ENCODE data around the gene PRKAR1B.

PRKAR1B gene

DNA sequence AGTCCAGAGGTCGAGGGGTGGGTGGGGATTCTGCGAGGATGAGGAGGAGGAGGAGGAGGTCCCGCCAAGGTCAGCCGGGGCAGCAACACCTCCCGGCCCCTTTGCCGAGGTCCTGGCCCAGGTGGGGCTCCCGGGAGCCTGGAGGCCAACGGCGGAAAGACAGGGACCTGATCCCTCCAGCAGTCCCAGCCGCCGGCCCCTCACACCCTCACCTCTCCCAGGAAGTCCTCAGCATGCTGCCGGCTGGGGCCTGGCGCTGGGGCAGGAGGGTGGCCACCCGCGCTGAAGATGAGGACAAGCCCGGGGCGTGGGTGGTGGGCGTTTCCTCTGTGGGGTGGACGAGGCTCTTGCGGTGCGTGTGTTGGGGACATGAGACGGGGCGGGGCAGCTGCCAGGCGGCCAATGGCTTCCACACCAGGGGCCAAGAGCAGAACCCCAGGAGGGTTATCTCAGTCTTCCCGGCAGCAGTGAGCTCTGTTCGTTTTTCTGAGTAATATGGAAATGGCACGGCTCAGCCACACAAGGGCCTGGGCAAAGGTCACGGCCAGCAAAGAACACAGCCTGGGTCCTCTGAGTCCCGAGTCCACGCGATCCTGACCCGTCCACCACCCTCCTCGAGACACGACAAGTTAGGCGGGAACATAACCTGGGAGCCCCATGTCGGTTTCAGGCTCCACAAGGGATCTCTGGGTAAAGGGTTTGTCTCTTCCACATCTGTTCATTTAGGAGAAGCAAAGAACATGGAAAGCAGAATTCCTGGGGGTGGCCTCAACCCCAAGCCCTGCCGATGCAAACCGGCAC, 124.5 kb downstream of the PRKAR1B start:
- Histone ChIP-seq H3K27ac (no peak overlapping the region), H3K4me3 (ENCODE audit: low read depth in 1 of 2, low read length in 1 of 2) (peak overlapping the region in 1 of 2 experiments; percentile 40), H3K9me3 (no peaks in the 10 kb centered on the region), H3K36me3 (no peaks in the 10 kb centered on the region), H3K4me1 (ENCODE audit: control insufficient read depth in 1 of 2, insufficient read depth in 1 of 2, low read depth in 1 of 2, low read length in 1 of 2) (peaks cover 19 to 48% of the 10 kb centered on the region in 2 experiments), H3K27me3 (peaks cover 23% of the 10 kb centered on the region)
- TF ChIP-seq, protein P1, sequence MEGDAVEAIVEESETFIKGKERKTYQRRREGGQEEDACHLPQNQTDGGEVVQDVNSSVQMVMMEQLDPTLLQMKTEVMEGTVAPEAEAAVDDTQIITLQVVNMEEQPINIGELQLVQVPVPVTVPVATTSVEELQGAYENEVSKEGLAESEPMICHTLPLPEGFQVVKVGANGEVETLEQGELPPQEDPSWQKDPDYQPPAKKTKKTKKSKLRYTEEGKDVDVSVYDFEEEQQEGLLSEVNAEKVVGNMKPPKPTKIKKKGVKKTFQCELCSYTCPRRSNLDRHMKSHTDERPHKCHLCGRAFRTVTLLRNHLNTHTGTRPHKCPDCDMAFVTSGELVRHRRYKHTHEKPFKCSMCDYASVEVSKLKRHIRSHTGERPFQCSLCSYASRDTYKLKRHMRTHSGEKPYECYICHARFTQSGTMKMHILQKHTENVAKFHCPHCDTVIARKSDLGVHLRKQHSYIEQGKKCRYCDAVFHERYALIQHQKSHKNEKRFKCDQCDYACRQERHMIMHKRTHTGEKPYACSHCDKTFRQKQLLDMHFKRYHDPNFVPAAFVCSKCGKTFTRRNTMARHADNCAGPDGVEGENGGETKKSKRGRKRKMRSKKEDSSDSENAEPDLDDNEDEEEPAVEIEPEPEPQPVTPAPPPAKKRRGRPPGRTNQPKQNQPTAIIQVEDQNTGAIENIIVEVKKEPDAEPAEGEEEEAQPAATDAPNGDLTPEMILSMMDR (IDR thresholded peaks at IDR 0.05) = no peak

GRCh38 chr7:601595-602340, 125.3 kb downstream of the PRKAR1B start:
- Histone ChIP-seq H3K4me1 (ENCODE audit: control insufficient read depth in 1 of 2, insufficient read depth in 1 of 2, low read depth in 1 of 2, low read length in 1 of 2) (peaks cover 19 to 48% of the 10 kb centered on the region in 2 experiments), H3K27me3 (peaks cover 23% of the 10 kb centered on the region), H3K4me3 (ENCODE audit: low read depth in 1 of 2, low read length in 1 of 2) (peak overlapping the region; percentile 28 to 40), H3K27ac (no peak overlapping the region), H3K9me3 (no peaks in the 10 kb centered on the region), H3K36me3 (no peaks in the 10 kb centered on the region)
- TF ChIP-seq, protein P1 (IDR thresholded peaks at IDR 0.05) = no peak

DNA sequence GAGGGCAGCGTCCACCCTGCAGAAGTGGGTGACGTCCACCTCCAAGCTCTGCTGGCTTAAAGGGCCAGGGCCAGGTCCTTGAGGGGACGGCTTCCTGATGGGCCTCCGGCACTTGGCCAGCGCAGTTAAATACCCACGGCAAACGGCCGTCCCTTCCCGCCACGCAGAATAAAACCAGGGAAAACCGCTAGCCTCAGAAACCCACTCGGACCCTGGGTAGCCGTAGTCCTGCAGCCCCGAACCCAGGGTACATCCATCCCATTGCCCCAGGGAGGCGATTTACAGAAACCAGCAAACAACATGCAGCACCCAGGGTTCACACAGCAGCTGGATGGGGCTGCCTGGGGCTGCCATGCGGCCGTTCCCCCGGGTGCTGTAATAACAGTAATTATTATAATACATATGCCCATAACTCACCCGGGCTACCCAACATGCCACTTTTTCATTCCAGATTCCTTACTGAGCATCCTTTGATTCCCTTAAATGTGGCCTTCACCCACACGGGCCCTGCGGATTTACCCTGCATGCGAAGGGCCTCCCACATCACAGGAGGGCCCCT, 126.0 kb downstream of the PRKAR1B start:
- peaks cover 23% of the 10 kb centered on the region for H3K27me3 ChIP-seq
- no peaks in the 10 kb centered on the region for H3K36me3 ChIP-seq
- no peaks in the 10 kb centered on the region for H3K9me3 ChIP-seq
- TF ChIP-seq, protein P1 (IDR thresholded peaks at IDR 0.05) = no peak
- H3K4me1 ChIP-seq (ENCODE audit: control insufficient read depth in 1 of 2, insufficient read depth in 1 of 2, low read depth in 1 of 2, low read length in 1 of 2) = peaks cover 19 to 48% of the 10 kb centered on the region in 2 experiments
- no peak overlapping the region for H3K27ac ChIP-seq
- H3K4me3 ChIP-seq (ENCODE audit: low read depth in 1 of 2, low read length in 1 of 2) = peak overlapping the region in 1 of 2 experiments; percentile 13

DNA sequence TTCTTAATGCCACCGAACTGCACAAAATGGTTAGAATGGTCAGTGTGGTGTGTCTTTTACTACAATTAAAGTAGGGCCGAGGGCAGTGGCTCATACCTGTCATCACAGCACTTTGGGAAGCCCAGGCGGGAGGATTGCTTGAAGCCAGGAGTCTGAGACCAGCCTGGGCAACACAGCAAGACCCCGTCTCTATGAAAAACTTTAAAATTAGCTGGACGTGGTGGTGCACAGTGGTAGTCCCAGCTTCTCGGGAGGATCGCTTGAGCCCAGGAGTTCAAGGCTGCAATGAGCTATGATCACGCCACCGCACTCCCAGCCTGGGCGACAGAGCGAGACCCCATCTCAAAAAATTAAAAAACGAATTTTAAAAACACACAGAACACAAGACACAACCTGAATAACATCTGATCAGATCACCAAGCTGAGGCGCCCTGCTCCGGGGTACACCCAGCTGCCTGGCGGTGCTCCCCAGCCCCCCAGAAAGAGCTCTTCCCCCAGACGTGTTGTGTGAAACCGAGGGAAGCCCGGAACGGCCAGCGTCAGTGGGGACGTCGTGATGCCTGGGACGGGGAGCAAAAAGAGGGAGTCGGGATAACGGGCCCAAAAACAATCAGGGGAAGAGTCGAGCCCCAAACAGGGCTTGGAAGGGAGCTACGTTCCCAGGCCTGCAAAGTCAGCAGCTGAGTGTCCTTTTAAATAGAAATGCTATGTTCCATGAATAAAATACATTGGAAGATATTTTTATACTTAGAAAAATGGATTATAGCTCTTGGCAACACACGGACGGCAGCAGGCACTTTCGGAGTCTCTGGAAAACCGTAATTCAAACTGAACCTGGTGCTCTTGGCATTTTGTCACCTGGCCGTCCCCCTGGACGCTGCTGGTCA, 126.7 kb downstream of the PRKAR1B start:
- TF ChIP-seq, protein P1 (IDR thresholded peaks at IDR 0.05) = no peak
- H3K27ac ChIP-seq = no peak overlapping the region
- peaks cover 19 to 42% of the 10 kb centered on the region in 2 experiments for H3K4me1 ChIP-seq (ENCODE audit: control insufficient read depth in 1 of 2, insufficient read depth in 1 of 2, low read depth in 1 of 2, low read length in 1 of 2)
- H3K9me3 ChIP-seq = no peaks in the 10 kb centered on the region
- H3K4me3 ChIP-seq (ENCODE audit: low read depth in 1 of 2, low read length in 1 of 2) = no peak overlapping the region
- H3K36me3 ChIP-seq = no peaks in the 10 kb centered on the region
- H3K27me3 ChIP-seq = peaks cover 23% of the 10 kb centered on the region

DNA sequence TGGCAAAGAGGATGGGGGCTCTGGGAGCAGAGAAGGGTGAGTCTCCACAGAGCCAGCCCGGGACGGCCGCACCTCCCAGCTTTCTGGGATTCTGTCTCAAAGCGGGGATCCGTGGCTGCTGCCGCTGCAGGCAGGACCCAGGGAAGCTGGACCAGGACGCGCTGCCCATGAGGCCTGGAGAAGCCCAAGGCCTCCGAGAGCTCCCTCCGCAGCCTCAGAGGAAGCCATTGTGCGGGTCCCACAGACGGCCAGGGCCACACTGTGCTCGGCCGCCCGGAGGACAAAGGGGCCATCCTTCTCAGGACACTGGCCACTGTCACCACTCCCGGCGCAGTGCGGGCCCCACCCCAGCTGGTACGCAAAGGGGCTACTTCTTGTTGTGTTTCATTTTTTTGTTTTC, 128.2 kb downstream of the PRKAR1B start:
- no peaks in the 10 kb centered on the region for H3K36me3 ChIP-seq

More for the DNA sequence above, 128.2 kb downstream of the PRKAR1B start:
- peaks cover 10 to 28% of the 10 kb centered on the region in 2 experiments for H3K4me1 ChIP-seq (ENCODE audit: control insufficient read depth in 1 of 2, insufficient read depth in 1 of 2, low read depth in 1 of 2, low read length in 1 of 2)
- H3K4me3 ChIP-seq (ENCODE audit: low read depth in 1 of 2, low read length in 1 of 2) = no peak overlapping the region
- peaks cover 19% of the 10 kb centered on the region for H3K27me3 ChIP-seq
- no peak overlapping the region for H3K27ac ChIP-seq
- TF ChIP-seq, protein P1 (IDR thresholded peaks at IDR 0.05) = no peak
- H3K9me3 ChIP-seq = no peaks in the 10 kb centered on the region

Measured in neutrophil (primary cell).